ENCODE data around the gene EIF3L.

The EIF3L gene

DNA sequence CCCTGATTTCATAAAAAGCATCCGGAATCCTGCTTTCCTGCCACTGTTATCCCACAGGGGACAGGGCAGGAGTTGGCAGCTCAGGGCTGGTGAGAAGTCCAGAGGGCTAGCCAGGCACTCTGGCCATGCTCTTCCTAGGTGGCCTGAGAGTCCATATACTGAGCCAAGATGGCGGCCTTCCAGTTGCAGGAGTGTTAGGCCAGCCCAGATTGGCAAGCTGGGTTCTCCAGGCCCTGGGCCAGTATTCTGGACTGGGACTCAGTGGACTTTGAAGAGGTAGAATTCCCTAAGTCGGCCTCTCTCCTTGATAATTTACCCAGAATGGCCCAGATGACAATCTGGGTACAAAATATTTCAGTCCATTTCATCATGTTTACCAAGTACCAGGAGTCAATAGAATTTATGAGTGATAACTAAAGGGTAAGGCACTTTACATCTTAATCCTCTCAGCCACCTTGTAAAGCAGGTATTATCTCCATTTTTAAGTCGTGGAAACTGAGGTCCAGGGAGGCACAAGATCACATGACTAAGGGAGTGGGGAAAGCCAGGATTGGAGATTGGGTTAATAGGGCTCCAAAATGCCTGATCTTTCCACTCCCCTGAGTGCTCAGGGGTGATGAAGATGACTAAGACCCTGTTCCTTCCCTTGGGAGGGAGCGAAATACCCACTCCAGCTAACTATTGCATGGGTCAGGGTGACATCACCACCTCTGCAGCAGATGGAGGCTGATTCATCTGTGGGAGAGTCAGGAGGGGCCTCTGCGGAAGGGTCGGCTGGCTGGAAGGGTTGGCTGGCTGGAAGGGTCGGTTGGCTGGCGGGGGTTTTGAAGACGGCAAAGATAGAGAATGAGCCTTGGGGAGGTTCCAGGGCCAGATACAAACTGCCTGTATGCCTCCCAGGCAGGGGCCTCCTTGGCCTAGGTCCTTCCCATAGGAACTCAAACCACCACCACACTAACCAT lies 55.6 kb downstream of the EIF3L start:
- Histone ChIP-seq H3K36me3 (no peaks in the 10 kb centered on the region), H3K9me3 (ENCODE audit: severe bottlenecking) (no peaks in the 10 kb centered on the region), H3K27ac (peak overlapping the region; percentile 75), H3K27me3 (ENCODE audit: insufficient read depth, low read depth, severe bottlenecking) (no peaks in the 10 kb centered on the region), H3K4me3 (ENCODE audit: low read depth, low read length) (no peak overlapping the region; the same call in 1 of the 2 replicates)
- DNase-seq = peak; percentile 61
- TF ChIP-seq, protein P1, sequence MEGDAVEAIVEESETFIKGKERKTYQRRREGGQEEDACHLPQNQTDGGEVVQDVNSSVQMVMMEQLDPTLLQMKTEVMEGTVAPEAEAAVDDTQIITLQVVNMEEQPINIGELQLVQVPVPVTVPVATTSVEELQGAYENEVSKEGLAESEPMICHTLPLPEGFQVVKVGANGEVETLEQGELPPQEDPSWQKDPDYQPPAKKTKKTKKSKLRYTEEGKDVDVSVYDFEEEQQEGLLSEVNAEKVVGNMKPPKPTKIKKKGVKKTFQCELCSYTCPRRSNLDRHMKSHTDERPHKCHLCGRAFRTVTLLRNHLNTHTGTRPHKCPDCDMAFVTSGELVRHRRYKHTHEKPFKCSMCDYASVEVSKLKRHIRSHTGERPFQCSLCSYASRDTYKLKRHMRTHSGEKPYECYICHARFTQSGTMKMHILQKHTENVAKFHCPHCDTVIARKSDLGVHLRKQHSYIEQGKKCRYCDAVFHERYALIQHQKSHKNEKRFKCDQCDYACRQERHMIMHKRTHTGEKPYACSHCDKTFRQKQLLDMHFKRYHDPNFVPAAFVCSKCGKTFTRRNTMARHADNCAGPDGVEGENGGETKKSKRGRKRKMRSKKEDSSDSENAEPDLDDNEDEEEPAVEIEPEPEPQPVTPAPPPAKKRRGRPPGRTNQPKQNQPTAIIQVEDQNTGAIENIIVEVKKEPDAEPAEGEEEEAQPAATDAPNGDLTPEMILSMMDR (IDR thresholded peaks at IDR 0.05; ENCODE audit: low read depth, low read length) = no peak

DNA sequence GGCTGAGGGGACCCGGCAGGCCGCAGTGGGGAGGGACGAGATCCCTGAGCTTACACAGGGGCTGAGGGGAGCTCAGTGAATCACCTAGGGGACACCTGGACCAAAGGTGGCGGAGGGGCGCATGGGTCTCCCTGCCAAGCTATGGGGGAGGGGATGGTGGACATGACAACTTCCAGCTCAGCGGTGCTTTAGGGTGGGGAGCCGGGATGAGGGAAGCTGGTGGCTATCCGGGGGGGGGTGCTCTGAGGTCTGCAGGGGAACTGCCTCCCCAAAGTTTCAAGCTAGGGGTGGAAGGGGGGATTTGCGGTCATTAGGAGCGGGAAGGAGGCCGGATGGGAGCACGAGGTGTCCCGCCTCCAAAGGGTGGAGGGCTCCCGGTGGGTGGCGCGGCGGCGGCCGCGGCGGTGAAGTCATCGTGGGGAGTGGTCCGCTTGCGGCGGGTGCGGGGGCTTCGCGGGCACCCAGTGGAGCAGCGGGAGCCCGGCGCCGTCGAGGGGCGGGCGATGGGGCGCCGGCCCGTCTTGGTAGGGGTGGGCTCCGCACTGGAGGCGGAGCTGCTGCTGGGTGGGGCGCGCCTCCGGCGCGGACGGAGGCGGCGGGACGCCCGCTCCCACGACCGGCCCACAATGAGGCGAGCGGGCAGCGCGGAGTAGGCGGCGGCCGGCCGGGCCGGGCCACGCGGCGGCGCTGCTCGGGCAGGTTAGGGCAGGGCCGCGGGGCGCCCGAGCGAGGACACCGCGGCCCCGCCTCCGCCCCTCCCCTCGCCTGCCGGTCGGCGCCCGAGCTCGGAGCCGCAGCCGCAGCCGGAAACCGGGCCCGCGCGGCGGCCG lies 56.5 kb downstream of the EIF3L start, which contains the start of gene MICALL1:
Gene MICALL1 (plus strand): TSS at position 764 of the 830 bp plus-strand sequence. CDS start 126 bp downstream, outside the sequence.
- peak within 1 kb of the TSS; percentile 75 for H3K27ac ChIP-seq
- no peaks in the 10 kb centered on the region for H3K27me3 ChIP-seq (ENCODE audit: insufficient read depth, low read depth, severe bottlenecking)
- H3K36me3 ChIP-seq = no peaks in the 10 kb centered on the region
- TF ChIP-seq, protein P1 (IDR thresholded peaks at IDR 0.05; ENCODE audit: low read depth, low read length) = peak; percentile 20; the same call in 1 of the 2 replicates
- H3K4me3 ChIP-seq (ENCODE audit: low read depth, low read length) = peak within 1 kb of the TSS; percentile 54
- no peaks in the 10 kb centered on the region for H3K9me3 ChIP-seq (ENCODE audit: severe bottlenecking)
- peak; percentile 70 for DNase-seq

DNA sequence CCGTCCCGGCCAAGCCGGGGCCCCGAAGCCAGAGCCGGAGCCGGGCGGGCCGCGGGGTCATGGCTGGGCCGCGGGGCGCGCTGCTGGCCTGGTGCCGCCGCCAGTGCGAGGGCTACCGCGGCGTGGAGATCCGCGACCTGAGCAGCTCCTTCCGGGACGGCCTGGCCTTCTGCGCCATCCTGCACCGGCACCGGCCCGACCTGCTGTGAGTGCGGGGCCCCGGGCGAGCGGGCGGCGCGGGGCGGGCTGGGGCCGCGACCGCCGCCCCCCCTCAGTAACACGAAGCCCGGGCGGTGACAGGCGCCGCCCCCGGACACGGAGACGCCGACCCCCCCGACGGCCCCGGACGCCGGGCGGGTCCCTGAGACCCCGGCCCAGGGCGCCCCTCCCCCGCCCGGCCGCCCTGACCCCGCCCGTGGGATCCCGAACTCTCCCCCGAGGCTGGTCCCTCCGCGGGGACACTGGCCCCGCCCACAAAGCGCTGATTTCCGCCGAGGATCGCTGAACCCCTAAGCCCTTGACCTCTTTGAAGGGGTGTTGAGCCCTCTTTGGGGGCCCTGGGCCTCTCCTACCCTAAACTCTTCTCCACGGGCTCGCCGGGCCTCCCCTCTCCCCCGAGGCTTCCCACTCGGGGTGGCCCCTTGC lies 57.3 kb downstream of the EIF3L start:
- 0 out of 2 replicates have a peak overlapping the region, but pooled peaks have one; percentile 35 for H3K27ac ChIP-seq
- peak overlapping the region; percentile 54 for H3K4me3 ChIP-seq (ENCODE audit: low read depth, low read length)
- no peaks in the 10 kb centered on the region for H3K27me3 ChIP-seq (ENCODE audit: insufficient read depth, low read depth, severe bottlenecking)
- no peak for DNase-seq
- no peaks in the 10 kb centered on the region for H3K9me3 ChIP-seq (ENCODE audit: severe bottlenecking)
- TF ChIP-seq, protein P1 (IDR thresholded peaks at IDR 0.05; ENCODE audit: low read depth, low read length) = no peak
- H3K36me3 ChIP-seq = no peaks in the 10 kb centered on the region

DNA sequence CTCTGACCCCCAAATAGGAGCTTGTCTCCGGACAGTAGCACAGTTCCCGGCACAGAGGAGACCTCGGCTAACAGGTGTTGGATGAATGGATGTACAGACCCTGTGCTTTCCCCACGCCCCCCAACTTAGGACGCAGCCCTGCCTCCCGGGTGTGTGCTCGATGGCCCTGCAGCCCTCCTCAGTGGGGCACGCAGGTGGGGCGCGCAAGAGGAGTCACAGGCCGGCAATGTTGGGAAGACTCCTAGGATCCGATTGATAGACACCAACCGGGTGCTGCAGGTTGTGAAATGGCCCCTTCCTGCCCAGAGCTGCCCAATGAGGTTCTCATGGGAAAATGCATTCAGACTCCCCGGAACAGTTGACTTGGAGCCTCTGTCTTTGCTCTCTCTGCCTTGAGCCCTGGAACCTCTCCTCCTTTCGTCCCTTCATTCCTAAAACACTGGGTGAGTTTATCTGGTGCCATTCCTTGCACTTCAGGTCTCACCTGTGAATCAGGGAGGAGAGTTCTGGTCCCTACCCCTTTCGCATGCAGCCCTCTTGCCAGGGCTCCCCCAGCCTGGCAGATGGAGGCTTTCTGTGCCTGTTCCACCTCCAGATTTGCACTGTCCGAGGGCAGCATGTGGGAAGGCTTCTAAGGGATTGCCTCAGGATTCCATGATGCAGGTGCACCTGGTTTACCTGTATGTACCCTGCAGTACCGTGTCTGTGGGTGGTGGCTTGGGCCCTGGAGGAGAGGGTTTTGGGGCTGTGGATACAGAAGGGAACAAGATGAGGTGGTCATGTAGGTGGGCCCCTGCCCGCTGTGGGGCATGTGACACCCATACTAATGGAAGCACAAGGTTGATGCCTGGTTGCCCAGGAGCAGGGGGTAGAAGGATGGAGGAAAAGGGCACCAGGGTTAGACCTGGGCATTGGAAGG lies 58.1 kb downstream of the EIF3L start:
- DNase-seq = no peak
- Histone ChIP-seq H3K4me3 (ENCODE audit: low read depth, low read length) (peak overlapping the region; percentile 54), H3K27ac (no peak overlapping the region), H3K27me3 (ENCODE audit: insufficient read depth, low read depth, severe bottlenecking) (no peaks in the 10 kb centered on the region), H3K9me3 (ENCODE audit: severe bottlenecking) (no peaks in the 10 kb centered on the region), H3K36me3 (no peaks in the 10 kb centered on the region)
- TF ChIP-seq, protein P1 (IDR thresholded peaks at IDR 0.05; ENCODE audit: low read depth, low read length) = no peak
